GM23338 (cell line): ENCODE data around the gene PDGFRB. TPM values are rescaled to one million over a fixed set of nuclear protein-coding genes. Genes with fewer than 3 reads are reported as not detected.

ENCODE experiments used
- ATAC-seq: fragments of 200-7000 bp; cut with Tn5 transposase; 3 replicates; pipeline ENCODE4 v1.9.1; 2020
- DNase-seq: peaks from one replicate; pipeline ENCODE4 v3.0.0-alpha.2; 2015; ENCODE audit warnings: low spot score
- H2AFZ ChIP-seq: fragments of 200-600 bp; sonication (generic); 2 replicates; pipeline ENCODE4 v1.8.0; 2016; ENCODE audit warnings: antibody characterized with exemption, mild to moderate bottlenecking, moderate library complexity
- H3F3A ChIP-seq: fragments of 200-600 bp; sonication (generic); replicated peaks from 2 replicates; pipeline ENCODE4 v1.8.0; 2017; ENCODE audit warnings: antibody characterized with exemption, mixed run types, low read depth
- H3K27ac ChIP-seq: fragments of 200-600 bp; sonication (generic); 2 replicates; pipeline ENCODE4 v1.6.1; 2016; ENCODE audit warnings: low read depth
- H3K27me3 ChIP-seq: fragments of 200-600 bp; sonication (generic); 2 replicates; pipeline ENCODE4 v1.8.0; 2016; ENCODE audit warnings: mild to moderate bottlenecking, mixed run types, moderate library complexity; ENCODE audit not compliant: insufficient read depth
- H3K36me3 ChIP-seq: fragments of 200-600 bp; sonication (generic); 2 replicates; pipeline ENCODE4 v1.8.0; 2016; ENCODE audit warnings: mild to moderate bottlenecking; ENCODE audit not compliant: insufficient read depth
- H3K4me1 ChIP-seq: fragments of 200-600 bp; sonication (generic); 2 replicates; pipeline ENCODE4 v1.8.0; 2016; ENCODE audit warnings: mild to moderate bottlenecking, moderate library complexity; ENCODE audit not compliant: insufficient read depth
- H3K4me2 ChIP-seq: fragments of 200-600 bp; sonication (generic); 2 replicates; pipeline ENCODE4 v1.7.1; 2017; ENCODE audit warnings: mixed run types
- H3K4me3 ChIP-seq: fragments of 200-600 bp; sonication (generic); 2 replicates; pipeline ENCODE4 v1.6.1; 2016; ENCODE audit warnings: mixed run types
- H3K79me2 ChIP-seq: fragments of 200-600 bp; sonication (generic); replicated peaks from 2 replicates; pipeline ENCODE4 v1.8.0; 2017; ENCODE audit warnings: mild to moderate bottlenecking; ENCODE audit not compliant: insufficient read depth
- H3K9me2 ChIP-seq: fragments of 200-600 bp; sonication (generic); 2 replicates; pipeline ENCODE4 v1.8.0; 2017; ENCODE audit not compliant: insufficient read depth
- H4K20me1 ChIP-seq: fragments of 200-600 bp; sonication (generic); replicated peaks from 2 replicates; pipeline ENCODE4 v1.8.0; 2017; ENCODE audit warnings: mild to moderate bottlenecking; ENCODE audit not compliant: insufficient read depth
- H3K27ac Mint-ChIP-seq: 2 replicates; pipeline ENCODE4 v1.8.0; 2020; ENCODE audit warnings: inconsistent platforms, mild to moderate bottlenecking, moderate library complexity, mixed read lengths
- H3K27me3 Mint-ChIP-seq: 3 replicates; pipeline ENCODE4 v1.8.0; 2022; ENCODE audit warnings: low read depth, mild to moderate bottlenecking, moderate library complexity, mixed read lengths, inconsistent platforms; ENCODE audit not compliant: insufficient read depth, poor library complexity
- H3K36me3 Mint-ChIP-seq: 3 replicates; pipeline ENCODE4 v1.8.0; 2021; ENCODE audit warnings: low read depth, mild to moderate bottlenecking, inconsistent platforms, moderate library complexity, mixed read lengths
- H3K4me1 Mint-ChIP-seq: 3 replicates; pipeline ENCODE4 v1.8.0; 2020; ENCODE audit warnings: mild to moderate bottlenecking, inconsistent platforms, mixed read lengths
- H3K4me3 Mint-ChIP-seq: 3 replicates; pipeline ENCODE4 v1.8.0; 2021; ENCODE audit warnings: moderate library complexity, mild to moderate bottlenecking, inconsistent platforms, mixed read lengths
- H3K9me3 Mint-ChIP-seq: 3 replicates; pipeline ENCODE4 v1.8.0; 2020; ENCODE audit warnings: moderate library complexity, mild to moderate bottlenecking, inconsistent platforms, mixed read lengths
- CREB1 ChIP-seq: fragments of 250-450 bp; sonication (Bioruptor Pico); IDR thresholded peaks from 2 replicates; pipeline ENCODE4 v1.5.0; 2020; ENCODE audit warnings: low read depth, mild to moderate bottlenecking, moderate library complexity
- EZH2phosphoT487 ChIP-seq: fragments of 200-600 bp; sonication (generic); IDR thresholded peaks from one replicate; pipeline ENCODE4 v1.8.1; 2018; ENCODE audit warnings: antibody characterized with exemption; ENCODE audit not compliant: unreplicated experiment
- POLR2AphosphoS5 ChIP-seq: IDR thresholded peaks from 2 replicates; pipeline ENCODE4 v1.6.1; 2016; ENCODE audit warnings: antibody characterized with exemption, low read depth
- STAT1 ChIP-seq: IDR thresholded peaks from one replicate; pipeline ENCODE4 v1.6.1; 2016; ENCODE audit warnings: antibody characterized with exemption; ENCODE audit not compliant: unreplicated experiment
- ZNF114 ChIP-seq: fragments of 250-450 bp; sonication (Bioruptor Pico); IDR thresholded peaks from 2 replicates; pipeline ENCODE4 v1.5.0; 2020; ENCODE audit warnings: mild to moderate bottlenecking, moderate library complexity
- ZNF331 ChIP-seq: fragments of 250-450 bp; sonication (Bioruptor Pico); IDR thresholded peaks from 2 replicates; pipeline ENCODE4 v1.5.0; 2020; ENCODE audit warnings: low read depth, mild to moderate bottlenecking, moderate library complexity
- polyA plus RNA-seq: library from polyadenylated mRNA; unstranded; fragments of >200 nt; fragmentation: Nextera tagmentation; extraction: Ambion mirVana; gene quantifications from 2 replicates; pipeline ENCODE4 v1.2.1, GENCODE V29; 2016
- total RNA-seq: library from RNA; depleted of rRNA; stranded (reverse); fragments of >200 nt; shearing (Covaris generic); gene quantifications from 2 replicates; pipeline ENCODE4 v1.2.3, GENCODE V29; 2014
- TF ChIP-seq, protein P1 (sequence below), 2 experiments: fragments of 200-600 bp in 1 of 2; sonication (generic) in 1 of 2; conservative IDR thresholded peaks; 2 replicates each; pipeline versions ENCODE4 v1.5.1 to v1.6.1; 2016 to 2017; ENCODE audit warnings: antibody characterized with exemption in 2 of 2, low read depth in 2 of 2, mild to moderate bottlenecking in 2 of 2, moderate library complexity in 1 of 2
- TF ChIP-seq, protein P2 (sequence below): IDR thresholded peaks from one replicate; pipeline ENCODE4 v1.6.1; 2018; ENCODE audit warnings: antibody characterized with exemption; ENCODE audit not compliant: unreplicated experiment

PDGFRB gene
- total and polyA plus RNA-seq, 2 experiments from 2014 or later = 4.5 to 11.3 TPM

- H3K27ac ChIP-seq = no peak overlapping the region
- no peaks in the 10 kb centered on the region for H3K79me2 ChIP-seq
- ATAC-seq = no peak
- Mint-ChIP-seq H3K4me1 (peaks cover 16% of the 10 kb centered on the region; the same call in 2 of the 3 replicates), H3K9me3 (no peaks in the 10 kb centered on the region), H3K27ac (no peak overlapping the region), H3K27me3 (peaks cover 12% of the 10 kb centered on the region), H3K36me3 (no peaks in the 10 kb centered on the region), H3K4me3 (no peak overlapping the region)
- no peak overlapping the region for H3K4me3 ChIP-seq
- no peaks in the 10 kb centered on the region for H3K9me2 ChIP-seq
- H3K4me2 ChIP-seq = no peak overlapping the region
- no peak for DNase-seq
- H3K36me3 ChIP-seq = no peaks in the 10 kb centered on the region
- H2AFZ ChIP-seq = no peak overlapping the region
- H3K27me3 ChIP-seq = no peaks in the 10 kb centered on the region
- no peak for TF ChIP-seq POLR2AphosphoS5
- TF ChIP-seq, protein P1, sequence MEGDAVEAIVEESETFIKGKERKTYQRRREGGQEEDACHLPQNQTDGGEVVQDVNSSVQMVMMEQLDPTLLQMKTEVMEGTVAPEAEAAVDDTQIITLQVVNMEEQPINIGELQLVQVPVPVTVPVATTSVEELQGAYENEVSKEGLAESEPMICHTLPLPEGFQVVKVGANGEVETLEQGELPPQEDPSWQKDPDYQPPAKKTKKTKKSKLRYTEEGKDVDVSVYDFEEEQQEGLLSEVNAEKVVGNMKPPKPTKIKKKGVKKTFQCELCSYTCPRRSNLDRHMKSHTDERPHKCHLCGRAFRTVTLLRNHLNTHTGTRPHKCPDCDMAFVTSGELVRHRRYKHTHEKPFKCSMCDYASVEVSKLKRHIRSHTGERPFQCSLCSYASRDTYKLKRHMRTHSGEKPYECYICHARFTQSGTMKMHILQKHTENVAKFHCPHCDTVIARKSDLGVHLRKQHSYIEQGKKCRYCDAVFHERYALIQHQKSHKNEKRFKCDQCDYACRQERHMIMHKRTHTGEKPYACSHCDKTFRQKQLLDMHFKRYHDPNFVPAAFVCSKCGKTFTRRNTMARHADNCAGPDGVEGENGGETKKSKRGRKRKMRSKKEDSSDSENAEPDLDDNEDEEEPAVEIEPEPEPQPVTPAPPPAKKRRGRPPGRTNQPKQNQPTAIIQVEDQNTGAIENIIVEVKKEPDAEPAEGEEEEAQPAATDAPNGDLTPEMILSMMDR (conservative IDR thresholded peaks at IDR 0.05; ENCODE audit: low read depth in 2 of 2) = no peak
- TF ChIP-seq, protein P2, sequence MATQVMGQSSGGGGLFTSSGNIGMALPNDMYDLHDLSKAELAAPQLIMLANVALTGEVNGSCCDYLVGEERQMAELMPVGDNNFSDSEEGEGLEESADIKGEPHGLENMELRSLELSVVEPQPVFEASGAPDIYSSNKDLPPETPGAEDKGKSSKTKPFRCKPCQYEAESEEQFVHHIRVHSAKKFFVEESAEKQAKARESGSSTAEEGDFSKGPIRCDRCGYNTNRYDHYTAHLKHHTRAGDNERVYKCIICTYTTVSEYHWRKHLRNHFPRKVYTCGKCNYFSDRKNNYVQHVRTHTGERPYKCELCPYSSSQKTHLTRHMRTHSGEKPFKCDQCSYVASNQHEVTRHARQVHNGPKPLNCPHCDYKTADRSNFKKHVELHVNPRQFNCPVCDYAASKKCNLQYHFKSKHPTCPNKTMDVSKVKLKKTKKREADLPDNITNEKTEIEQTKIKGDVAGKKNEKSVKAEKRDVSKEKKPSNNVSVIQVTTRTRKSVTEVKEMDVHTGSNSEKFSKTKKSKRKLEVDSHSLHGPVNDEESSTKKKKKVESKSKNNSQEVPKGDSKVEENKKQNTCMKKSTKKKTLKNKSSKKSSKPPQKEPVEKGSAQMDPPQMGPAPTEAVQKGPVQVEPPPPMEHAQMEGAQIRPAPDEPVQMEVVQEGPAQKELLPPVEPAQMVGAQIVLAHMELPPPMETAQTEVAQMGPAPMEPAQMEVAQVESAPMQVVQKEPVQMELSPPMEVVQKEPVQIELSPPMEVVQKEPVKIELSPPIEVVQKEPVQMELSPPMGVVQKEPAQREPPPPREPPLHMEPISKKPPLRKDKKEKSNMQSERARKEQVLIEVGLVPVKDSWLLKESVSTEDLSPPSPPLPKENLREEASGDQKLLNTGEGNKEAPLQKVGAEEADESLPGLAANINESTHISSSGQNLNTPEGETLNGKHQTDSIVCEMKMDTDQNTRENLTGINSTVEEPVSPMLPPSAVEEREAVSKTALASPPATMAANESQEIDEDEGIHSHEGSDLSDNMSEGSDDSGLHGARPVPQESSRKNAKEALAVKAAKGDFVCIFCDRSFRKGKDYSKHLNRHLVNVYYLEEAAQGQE = no peak
- H3F3A ChIP-seq = no peaks in the 10 kb centered on the region
- H3K4me1 ChIP-seq = no peaks in the 10 kb centered on the region
- no peaks in the 10 kb centered on the region for H4K20me1 ChIP-seq
These were observed 38.8 kb downstream of the PDGFRB start for GRCh38 chr5:150116667-150117400.

GRCh38 chr5:150114773-150115408, 40.8 kb downstream of the PDGFRB start:
- no peak overlapping the region for H2AFZ ChIP-seq

More at GRCh38 chr5:150114773-150115408, 40.8 kb downstream of the PDGFRB start:
- Mint-ChIP-seq H3K9me3 (no peaks in the 10 kb centered on the region), H3K4me3 (no peak overlapping the region), H3K27me3 (peaks cover 9% of the 10 kb centered on the region), H3K4me1 (peaks cover 7% of the 10 kb centered on the region; the same call in 2 of the 3 replicates), H3K36me3 (no peaks in the 10 kb centered on the region), H3K27ac (no peak overlapping the region)
- H3K27ac ChIP-seq = no peak overlapping the region
- H3K79me2 ChIP-seq = no peaks in the 10 kb centered on the region
- TF ChIP-seq EZH2phosphoT487 (no peak), CREB1 (CRISPR knock-in tag) (no peak), STAT1 (no peak), ZNF114 (CRISPR knock-in tag) (no peak), ZNF331 (CRISPR knock-in tag) (no peak)
- TF ChIP-seq, protein P2 = no peak
- TF ChIP-seq, protein P1 (conservative IDR thresholded peaks at IDR 0.05; ENCODE audit: low read depth in 2 of 2) = no peak
- no peak for ATAC-seq
- H3F3A ChIP-seq = no peaks in the 10 kb centered on the region
- no peaks in the 10 kb centered on the region for H3K36me3 ChIP-seq
- DNase-seq = no peak
- H4K20me1 ChIP-seq = no peaks in the 10 kb centered on the region
- H3K27me3 ChIP-seq = no peaks in the 10 kb centered on the region
- H3K4me2 ChIP-seq = no peak overlapping the region
- no peaks in the 10 kb centered on the region for H3K9me2 ChIP-seq
- no peaks in the 10 kb centered on the region for H3K4me1 ChIP-seq
- no peak overlapping the region for H3K4me3 ChIP-seq
